ENCODE measurements around the gene ANKLE1.
A peak's percentile ranks its signal among the peaks of the same experiment; 100 is the strongest.

ANKLE1 gene

GRCh38 chr19:17259934-17260333 is 21.8 kb upstream of the ANKLE1 start:
- TF ChIP-seq CTCF (IDR thresholded peaks at IDR 0.05; ENCODE audit: low read depth, low read length): no peak
- DNase-seq (ENCODE audit: low read depth, low spot score): no peak
- in situ Hi-C loops (cut with HindIII; ENCODE audit: low sequenced_read_pairs): no loop called here
- H3K4me3 ChIP-seq (ENCODE audit: low read depth, low read length): no peak overlapping the region

- in situ Hi-C loops (cut with HindIII; ENCODE audit: low sequenced_read_pairs): no loop called here
- peak; percentile 86 for TF ChIP-seq CTCF (IDR thresholded peaks at IDR 0.05; ENCODE audit: low read depth, low read length)
- no peak overlapping the region for H3K4me3 ChIP-seq (ENCODE audit: low read depth, low read length)
- peak; percentile 62 for DNase-seq (ENCODE audit: low read depth, low spot score)
Observed at GRCh38 chr19:17260842-17261325, 20.8 kb upstream of the ANKLE1 start.

- in situ Hi-C loops (cut with HindIII; ENCODE audit: low sequenced_read_pairs): no loop called here
- no peak overlapping the region for H3K4me3 ChIP-seq (ENCODE audit: low read depth, low read length)
- TF ChIP-seq CTCF (IDR thresholded peaks at IDR 0.05; ENCODE audit: low read depth, low read length): no peak
- DNase-seq (ENCODE audit: low read depth, low spot score): no peak
Observed at GRCh38 chr19:17262557-17262956, 19.1 kb upstream of the ANKLE1 start.

GRCh38 chr19:17263712-17264640 is 17.7 kb upstream of the ANKLE1 start:
- DNase-seq (ENCODE audit: low read depth, low spot score): no peak
- in situ Hi-C loops (cut with HindIII; ENCODE audit: low sequenced_read_pairs): no loop called here
- no peak overlapping the region for H3K4me3 ChIP-seq (ENCODE audit: low read depth, low read length)
- no peak for TF ChIP-seq CTCF (IDR thresholded peaks at IDR 0.05; ENCODE audit: low read depth, low read length)

- no peak within 1 kb of the TSS for H3K4me3 ChIP-seq (ENCODE audit: low read depth, low read length)
- in situ Hi-C loops (cut with HindIII; ENCODE audit: low sequenced_read_pairs): no loop called here
- no peak for TF ChIP-seq CTCF (IDR thresholded peaks at IDR 0.05; ENCODE audit: low read depth, low read length)
- no peak for DNase-seq (ENCODE audit: low read depth, low spot score)
Observed at GRCh38 chr19:17264641-17264979, 17.1 kb upstream of the ANKLE1 start, which contains the start of gene USHBP1. USHBP1 (minus strand) TSS chr19:17264745; CDS start chr19:17264299, 446 bp downstream.

GRCh38 chr19:17266026-17266425 is 15.7 kb upstream of the ANKLE1 start:
- in situ Hi-C loops (cut with HindIII; ENCODE audit: low sequenced_read_pairs): no loop called here
- no peak for TF ChIP-seq CTCF (IDR thresholded peaks at IDR 0.05; ENCODE audit: low read depth, low read length)
- H3K4me3 ChIP-seq (ENCODE audit: low read depth, low read length): no peak overlapping the region
- no peak for DNase-seq (ENCODE audit: low read depth, low spot score)

Data from astrocyte of the spinal cord (primary cell).